ENCODE results near the gene CFAP65. TPM values are rescaled to one million over a fixed set of nuclear protein-coding genes. Genes with fewer than 3 reads are reported as not detected.

Gene CFAP65
- total RNA-seq, 2 experiments from 2014 or later: not detected

- POLR2A ChIA-PET: no interaction called here
Observed at GRCh38 chr2:218983263-218983933, 57.9 kb downstream of the CFAP65 start.

GRCh38 chr2:218982586-218983262 is 58.6 kb downstream of the CFAP65 start:
- H3K9me3 ChIP-seq (ENCODE audit: control insufficient read depth in 1 of 2, insufficient read depth in 1 of 2, low read length in 2 of 2): peaks cover 0 to 19% of the 10 kb centered on the region in 2 experiments
- ATAC-seq (ENCODE audit: poor library complexity) (no peak), DNase-seq (no peak)
- POLR2A ChIA-PET: interaction anchor here (1.6 kb wide), 1 partner anchor 17 kb away, joined by 3 read pairs; no protein-coding TSS in a partner anchor
- no peak overlapping the region for H3K27ac ChIP-seq (ENCODE audit: low read depth in 1 of 2, low read length in 2 of 2)
- no peaks in the 10 kb centered on the region for H3K36me3 ChIP-seq (ENCODE audit: insufficient read depth, low read length)
- peaks cover 46% of the 10 kb centered on the region for H3K4me1 Mint-ChIP-seq (ENCODE audit: low read depth)
- intact Hi-C loops (cut with DNase I, micrococcal nuclease): loop anchor here (5.0 kb wide), 2 partner anchors 105 to 175 kb away; no protein-coding TSS in a partner anchor
- CTCF ChIA-PET: interaction anchor here (1.2 to 2.0 kb wide), 4 partner anchors 13 to 312 kb away, joined by 3 to 5 read pairs (median 4); no protein-coding TSS in a partner anchor
- H3K36me3 Mint-ChIP-seq (ENCODE audit: low read depth): no peaks in the 10 kb centered on the region
- peak overlapping the region; percentile 64 for H3K4me3 Mint-ChIP-seq
- no peaks in the 10 kb centered on the region for H3K9me3 Mint-ChIP-seq
- H3K27me3 Mint-ChIP-seq: peaks cover 89% of the 10 kb centered on the region
- H3K27me3 ChIP-seq (ENCODE audit: control insufficient read depth in 1 of 2, insufficient read depth in 2 of 2, low read length in 2 of 2): peaks cover 61 to 87% of the 10 kb centered on the region in 2 experiments
- H3K4me3 ChIP-seq (ENCODE audit: low read length): no peak overlapping the region
- H3K4me1 ChIP-seq (ENCODE audit: insufficient read depth, low read length): peaks cover 54% of the 10 kb centered on the region
- H3K27ac Mint-ChIP-seq: no peak overlapping the region
- no peak for TF ChIP-seq CTCF (IDR thresholded peaks at IDR 0.05)

More at GRCh38 chr2:218983263-218983933, 57.9 kb downstream of the CFAP65 start:
- Mint-ChIP-seq H3K4me3 (peak overlapping the region; percentile 64), H3K36me3 (ENCODE audit: low read depth) (no peaks in the 10 kb centered on the region), H3K4me1 (ENCODE audit: low read depth) (peaks cover 46% of the 10 kb centered on the region), H3K27ac (no peak overlapping the region), H3K27me3 (peaks cover 89% of the 10 kb centered on the region), H3K9me3 (no peaks in the 10 kb centered on the region)
- intact Hi-C loops (cut with DNase I, micrococcal nuclease): loop anchor here (5.0 kb wide), 2 partner anchors 106 to 174 kb away; no protein-coding TSS in a partner anchor
- no peak overlapping the region for H3K4me3 ChIP-seq (ENCODE audit: low read length)
- H3K27ac ChIP-seq (ENCODE audit: low read depth in 1 of 2, low read length in 2 of 2): no peak overlapping the region
- DNase-seq (no peak), ATAC-seq (ENCODE audit: poor library complexity) (no peak)
- H3K27me3 ChIP-seq (ENCODE audit: control insufficient read depth in 1 of 2, insufficient read depth in 2 of 2, low read length in 2 of 2): peaks cover 67 to 86% of the 10 kb centered on the region in 2 experiments
- no peaks in the 10 kb centered on the region for H3K36me3 ChIP-seq (ENCODE audit: insufficient read depth, low read length)
- peaks cover 54% of the 10 kb centered on the region for H3K4me1 ChIP-seq (ENCODE audit: insufficient read depth, low read length)
- peaks cover 0 to 19% of the 10 kb centered on the region in 2 experiments for H3K9me3 ChIP-seq (ENCODE audit: control insufficient read depth in 1 of 2, insufficient read depth in 1 of 2, low read length in 2 of 2)
- no peak for TF ChIP-seq CTCF (IDR thresholded peaks at IDR 0.05)
- CTCF ChIA-PET: interaction anchor here (1.2 to 2.0 kb wide), 3 partner anchors 13 to 311 kb away, joined by 3 to 5 read pairs (median 4); no protein-coding TSS in a partner anchor

GRCh38 chr2:218981881-218982585 is 59.3 kb downstream of the CFAP65 start:
- Histone ChIP-seq H3K36me3 (ENCODE audit: insufficient read depth, low read length) (no peaks in the 10 kb centered on the region), H3K4me3 (ENCODE audit: low read length) (peak overlapping the region; percentile 34), H3K27ac (ENCODE audit: low read depth in 1 of 2, low read length in 2 of 2) (no peak overlapping the region), H3K9me3 (ENCODE audit: control insufficient read depth in 1 of 2, insufficient read depth in 1 of 2, low read length in 2 of 2) (peaks cover 0 to 19% of the 10 kb centered on the region in 2 experiments), H3K4me1 (ENCODE audit: insufficient read depth, low read length) (peaks cover 54% of the 10 kb centered on the region), H3K27me3 (ENCODE audit: control insufficient read depth in 1 of 2, insufficient read depth in 2 of 2, low read length in 2 of 2) (peaks cover 57 to 85% of the 10 kb centered on the region in 2 experiments)
- peaks cover 46% of the 10 kb centered on the region for H3K4me1 Mint-ChIP-seq (ENCODE audit: low read depth)
- H3K9me3 Mint-ChIP-seq: no peaks in the 10 kb centered on the region
- H3K27me3 Mint-ChIP-seq: peaks cover 89% of the 10 kb centered on the region
- CTCF ChIA-PET: interaction anchor here (1.2 to 2.7 kb wide), 5 partner anchors 14 to 313 kb away, joined by 3 to 16 read pairs (median 5); no protein-coding TSS in a partner anchor
- H3K36me3 Mint-ChIP-seq (ENCODE audit: low read depth): no peaks in the 10 kb centered on the region
- peak; percentile 50 for ATAC-seq (ENCODE audit: poor library complexity)
- H3K4me3 Mint-ChIP-seq: peak overlapping the region; percentile 62
- intact Hi-C loops (cut with DNase I, micrococcal nuclease): loop anchor here (5.0 kb wide), 2 partner anchors 105 to 175 kb away; no protein-coding TSS in a partner anchor
- POLR2A ChIA-PET: interaction anchor here (0.7 to 1.6 kb wide), 2 partner anchors 14 to 16 kb away, joined by 3 read pairs; no protein-coding TSS in a partner anchor
- DNase-seq: peak in 7 of 14 experiments; percentile 21 to 69 (median 30)
- TF ChIP-seq CTCF (IDR thresholded peaks at IDR 0.05): no peak
- no peak overlapping the region for H3K27ac Mint-ChIP-seq
